ENCODE results near the gene FAIM2. TPM values are rescaled to one million over a fixed set of nuclear protein-coding genes. Genes with fewer than 3 reads are reported as not detected.

The FAIM2 gene
- polyA plus RNA-seq, 3 donors from 2014 or later = 0.77 to 1.8 TPM; not detected in 1

DNA sequence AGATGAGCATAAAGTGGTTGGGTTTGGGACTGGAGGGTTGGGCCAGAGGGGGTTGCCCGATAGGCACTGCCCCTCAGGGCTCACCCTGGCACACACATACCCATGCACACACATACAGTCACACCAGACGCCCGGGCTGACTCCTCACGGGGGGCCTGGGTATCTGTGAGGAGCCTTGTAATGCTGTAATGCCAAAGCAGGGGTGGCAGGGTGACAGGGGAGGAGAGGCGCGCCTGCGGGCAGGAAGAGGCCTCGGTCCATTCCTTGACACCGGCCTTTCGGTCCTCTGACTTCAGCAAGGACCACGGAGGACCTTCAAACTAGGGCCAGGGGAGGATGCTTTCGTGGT lies 375 bp downstream of the FAIM2 start:
- Mint-ChIP-seq H3K4me1 (peaks cover 10 to 11% of the 10 kb centered on the region in 2 donors), H3K36me3 (no peaks in the 10 kb centered on the region), H3K9me3 (no peaks in the 10 kb centered on the region), H3K4me3 (peak overlapping the region; percentile 70 to 82 (median 77)), H3K27me3 (ENCODE audit: low read depth in 3 of 3) (peaks cover 0 to 5% (median 2%) of the 10 kb centered on the region in 3 donors), H3K27ac (peak overlapping the region in 3 of 6 donors; percentile 35 to 74 (median 41))
- no peak for DNase-seq

DNA sequence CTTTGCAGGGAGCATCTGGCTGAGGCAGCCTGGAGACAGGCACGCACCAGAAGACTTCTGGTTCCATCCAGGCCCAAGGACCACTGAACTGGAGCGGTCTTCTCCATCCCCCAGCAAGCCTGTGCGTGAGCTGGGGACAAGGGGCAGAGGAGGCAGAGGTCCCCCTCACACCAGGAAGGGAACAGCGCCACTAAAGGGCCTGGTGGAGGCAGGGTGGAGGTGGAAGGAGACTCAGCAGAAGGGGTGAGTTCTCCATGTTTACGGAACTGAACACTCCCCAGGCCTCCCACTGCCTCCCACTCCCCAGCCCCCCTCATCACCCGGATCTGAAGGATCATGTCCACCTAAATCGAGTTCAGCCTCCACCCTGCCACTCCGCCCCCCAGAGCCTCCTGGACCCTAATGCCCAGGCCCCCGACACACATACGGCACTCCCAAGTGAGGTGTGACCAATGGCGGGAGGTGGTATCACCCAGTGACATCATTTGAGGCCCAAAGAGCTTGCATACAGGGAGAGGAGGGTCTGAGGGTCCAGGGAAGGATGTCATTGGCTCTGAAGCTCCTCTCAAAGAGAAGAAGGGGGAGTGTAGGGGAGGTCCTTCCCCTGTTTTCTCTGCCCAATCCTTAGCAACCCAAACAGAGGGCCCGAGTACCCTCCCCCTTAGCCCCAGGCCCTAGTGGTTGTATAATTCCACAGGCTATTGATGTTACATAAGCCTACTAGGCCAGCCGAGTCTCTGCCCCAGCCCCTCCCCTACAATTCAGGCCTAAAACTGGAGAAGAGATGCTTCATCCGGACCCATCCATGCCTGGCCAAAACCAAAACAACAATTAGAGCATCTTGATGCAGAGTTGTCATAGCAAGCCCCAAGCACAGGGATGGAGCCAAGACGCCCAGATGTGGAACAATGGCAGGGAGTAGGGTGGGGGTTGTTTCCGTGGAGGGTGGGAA lies 1.0 kb downstream of the FAIM2 start:
- Mint-ChIP-seq H3K9me3 (no peaks in the 10 kb centered on the region), H3K4me3 (peak overlapping the region; percentile 70 to 82 (median 77)), H3K4me1 (peaks cover 10 to 11% of the 10 kb centered on the region in 2 donors), H3K36me3 (no peaks in the 10 kb centered on the region), H3K27ac (peak overlapping the region in 2 of 6 donors; percentile 41 to 74), H3K27me3 (ENCODE audit: low read depth in 3 of 3) (peaks cover 2 to 5% (median 3%) of the 10 kb centered on the region in 3 donors)
- no peak for DNase-seq

DNA sequence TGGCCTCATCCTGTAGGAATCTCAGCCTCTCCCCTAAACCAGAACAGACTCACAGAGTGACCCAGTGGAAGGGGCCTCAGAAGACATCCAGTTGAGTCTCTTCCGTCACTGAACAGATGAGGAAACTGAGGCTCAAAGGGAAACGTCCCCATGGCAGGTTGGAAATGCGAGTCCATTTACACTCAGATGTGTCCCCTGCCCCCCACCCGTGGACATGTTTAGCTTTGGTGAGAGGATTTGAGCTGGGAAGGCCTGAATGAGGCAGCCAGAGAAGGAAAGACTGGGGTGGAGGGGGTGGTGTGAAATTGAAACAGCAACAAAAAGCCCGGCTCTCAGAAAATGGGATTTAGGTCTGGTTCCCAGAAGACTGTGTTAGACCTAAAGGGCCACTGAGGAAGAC lies 1.7 kb downstream of the FAIM2 start:
- Mint-ChIP-seq H3K27me3 (ENCODE audit: low read depth in 3 of 3) (peaks cover 2 to 5% (median 3%) of the 10 kb centered on the region in 3 donors), H3K4me3 (no peak overlapping the region)

DNA sequence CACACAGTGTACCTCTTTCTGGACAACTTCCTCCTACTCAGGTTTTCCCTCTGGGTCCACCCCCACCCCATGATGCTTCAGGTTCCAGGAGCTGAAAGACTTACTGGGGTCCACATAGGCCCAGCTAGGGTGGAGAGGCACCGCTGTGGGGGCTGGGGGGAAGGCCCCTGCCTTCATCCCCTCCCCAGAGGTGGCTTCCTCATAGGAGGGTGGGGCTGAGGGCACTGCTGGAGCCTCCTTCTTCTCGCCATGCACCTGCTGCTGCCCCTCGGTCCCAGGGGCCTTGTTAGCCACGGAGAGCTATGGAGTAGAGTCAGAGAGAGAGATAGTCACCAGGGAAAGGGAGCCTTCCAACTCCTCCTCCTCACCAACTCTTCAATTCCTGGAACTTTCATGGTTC lies 2.7 kb downstream of the FAIM2 start:
- Mint-ChIP-seq H3K4me3 (no peak overlapping the region), H3K36me3 (no peaks in the 10 kb centered on the region), H3K9me3 (no peaks in the 10 kb centered on the region), H3K4me1 (peaks cover 10 to 11% of the 10 kb centered on the region in 2 donors), H3K27ac (peak overlapping the region in 1 of 6 donors; percentile 2), H3K27me3 (ENCODE audit: low read depth in 3 of 3) (peaks cover 2 to 6% (median 5%) of the 10 kb centered on the region in 3 donors)
- no peak for DNase-seq

More for the DNA sequence above, 1.7 kb downstream of the FAIM2 start:
- no peaks in the 10 kb centered on the region for H3K9me3 Mint-ChIP-seq
- H3K4me1 Mint-ChIP-seq = peaks cover 10 to 11% of the 10 kb centered on the region in 2 donors
- no peaks in the 10 kb centered on the region for H3K36me3 Mint-ChIP-seq
- no peak overlapping the region for H3K27ac Mint-ChIP-seq
- DNase-seq = no peak

DNA sequence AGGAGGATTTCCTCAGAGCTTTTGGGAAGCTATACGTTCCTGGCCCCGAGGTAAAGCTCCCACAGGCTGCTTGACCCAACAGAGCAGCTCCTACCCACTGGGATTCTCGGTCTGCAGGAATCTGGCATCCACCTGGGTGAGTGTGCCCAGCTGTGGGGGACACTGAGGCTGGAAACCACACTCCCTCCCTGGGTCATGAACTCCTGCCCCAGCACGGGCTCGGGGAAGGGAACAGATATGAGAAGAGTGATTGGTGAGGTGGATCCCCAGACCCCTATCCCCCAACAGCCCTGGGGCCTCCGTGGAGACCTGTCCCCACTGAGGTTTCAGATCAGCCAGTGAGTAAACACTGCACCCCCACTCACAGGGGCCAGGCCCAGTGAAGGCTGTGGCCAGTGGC lies 3.3 kb downstream of the FAIM2 start:
- Mint-ChIP-seq H3K27me3 (ENCODE audit: low read depth in 3 of 3) (peaks cover 0 to 6% (median 5%) of the 10 kb centered on the region in 3 donors), H3K27ac (no peak overlapping the region), H3K36me3 (no peaks in the 10 kb centered on the region), H3K4me3 (no peak overlapping the region), H3K9me3 (no peaks in the 10 kb centered on the region), H3K4me1 (peaks cover 10 to 11% of the 10 kb centered on the region in 2 donors)
- no peak for DNase-seq

DNA sequence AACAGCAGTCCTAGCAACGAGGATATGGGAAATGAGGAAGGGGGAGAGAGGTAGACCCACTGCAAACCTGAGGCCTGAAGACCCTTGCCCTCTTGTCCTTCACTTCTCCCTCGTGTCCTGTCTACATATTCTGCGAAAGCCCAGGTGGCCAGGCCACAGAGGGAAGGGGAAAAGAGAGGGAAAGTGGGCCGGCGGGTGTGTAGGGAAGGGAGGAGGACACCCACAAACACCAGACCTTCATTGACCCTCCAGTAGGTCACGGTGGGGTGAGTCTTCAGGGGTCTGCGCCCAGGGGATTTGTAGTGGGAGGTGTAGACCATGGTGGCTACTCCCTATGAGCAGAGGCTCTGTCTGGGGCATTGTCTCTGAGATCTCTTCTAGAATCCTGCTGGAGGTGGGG lies 3.8 kb downstream of the FAIM2 start:
- peaks cover 0 to 6% (median 5%) of the 10 kb centered on the region in 3 donors for H3K27me3 Mint-ChIP-seq (ENCODE audit: low read depth in 3 of 3)

DNA sequence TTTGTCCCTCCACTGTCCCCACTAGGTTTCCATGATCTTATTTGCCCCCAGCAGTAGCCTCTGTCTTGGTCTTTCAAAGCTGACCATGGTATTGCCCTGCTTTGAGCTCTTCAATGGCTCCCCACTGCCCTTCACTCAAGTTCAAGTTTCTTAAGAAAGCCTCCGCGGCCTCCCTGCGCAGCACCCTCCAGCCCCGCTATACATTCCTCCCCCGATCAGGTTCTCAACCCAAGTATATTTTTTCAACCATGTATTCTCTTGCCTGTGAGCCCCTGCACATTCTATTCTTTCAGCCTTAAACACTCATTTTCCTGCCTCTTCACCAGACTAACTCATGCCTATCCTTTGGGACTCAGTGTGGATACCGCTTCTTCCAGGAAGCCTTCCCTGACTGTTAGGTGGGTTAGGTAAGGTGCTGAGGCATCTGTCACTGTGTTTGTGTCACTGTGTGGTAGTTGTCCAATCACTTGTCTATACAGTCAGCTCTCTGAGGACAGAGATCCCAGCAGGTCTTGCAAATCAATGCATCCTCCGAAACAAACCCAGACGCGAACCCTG lies 4.3 kb downstream of the FAIM2 start:
- Mint-ChIP-seq H3K4me1 (peaks cover 5 to 7% of the 10 kb centered on the region in 2 donors), H3K27ac (no peak overlapping the region), H3K27me3 (ENCODE audit: low read depth in 3 of 3) (peaks cover 0 to 6% (median 5%) of the 10 kb centered on the region in 3 donors), H3K4me3 (no peak overlapping the region), H3K9me3 (no peaks in the 10 kb centered on the region), H3K36me3 (no peaks in the 10 kb centered on the region)
- DNase-seq = no peak

More for the DNA sequence above, 3.8 kb downstream of the FAIM2 start:
- Mint-ChIP-seq H3K9me3 (no peaks in the 10 kb centered on the region), H3K4me1 (peaks cover 10 to 11% of the 10 kb centered on the region in 2 donors), H3K36me3 (no peaks in the 10 kb centered on the region), H3K4me3 (no peak overlapping the region), H3K27ac (no peak overlapping the region)
- DNase-seq = no peak

DNA sequence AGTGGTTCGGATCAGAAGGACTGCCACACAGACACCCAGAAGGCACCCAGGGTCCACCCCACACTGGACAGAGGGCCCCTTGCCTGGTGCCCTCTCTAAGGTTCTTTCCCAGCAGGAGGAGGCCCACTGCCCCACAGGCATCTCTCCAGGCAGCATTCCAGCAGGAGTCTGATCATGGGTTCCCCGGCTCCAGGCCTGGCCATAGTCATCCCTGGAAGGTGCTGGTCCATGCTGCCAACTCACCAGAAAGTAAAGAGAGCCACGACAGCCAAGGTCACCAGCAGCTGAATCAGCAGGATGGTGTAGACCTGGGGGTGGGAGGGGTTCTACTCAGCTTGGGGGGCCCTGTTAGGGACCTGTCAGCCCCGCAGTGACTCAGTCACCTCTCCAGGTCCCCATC lies 6.4 kb downstream of the FAIM2 start:
- DNase-seq = no peak
- H3K4me3 Mint-ChIP-seq = no peak overlapping the region
- H3K27ac Mint-ChIP-seq = no peak overlapping the region
- H3K27me3 Mint-ChIP-seq (ENCODE audit: low read depth in 3 of 3) = peaks cover under 1 to 8% (median 2%) of the 10 kb centered on the region in 3 donors
- peaks cover 0 to 2% of the 10 kb centered on the region in 2 donors for H3K4me1 Mint-ChIP-seq
- no peaks in the 10 kb centered on the region for H3K36me3 Mint-ChIP-seq
- no peaks in the 10 kb centered on the region for H3K9me3 Mint-ChIP-seq

DNA sequence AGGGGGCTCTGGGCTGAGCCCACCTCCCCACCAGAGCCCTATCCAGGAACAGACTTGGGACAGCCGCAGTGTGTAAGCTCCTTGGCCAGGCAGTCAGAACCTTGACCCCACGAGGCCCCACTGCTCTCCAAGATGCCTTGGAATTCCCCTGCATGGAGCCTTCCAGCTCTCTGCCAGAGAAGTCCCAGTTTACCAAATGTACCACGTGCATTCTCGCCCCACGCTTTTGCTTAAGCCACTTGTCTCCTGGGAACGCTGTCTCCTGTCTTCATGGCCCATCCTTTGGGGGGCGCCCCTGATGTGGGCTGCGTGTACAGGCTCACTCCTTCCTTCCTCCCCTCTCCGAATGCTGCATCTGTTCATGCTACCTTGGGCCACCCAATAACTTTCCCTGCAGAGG lies 7.9 kb downstream of the FAIM2 start:
- no peaks in the 10 kb centered on the region for H3K4me1 Mint-ChIP-seq
- H3K4me3 Mint-ChIP-seq = no peak overlapping the region
- H3K36me3 Mint-ChIP-seq = no peaks in the 10 kb centered on the region
- DNase-seq = no peak
- no peaks in the 10 kb centered on the region for H3K9me3 Mint-ChIP-seq
- H3K27me3 Mint-ChIP-seq (ENCODE audit: low read depth in 3 of 3) = peaks cover 2 to 10% (median 2%) of the 10 kb centered on the region in 3 donors
- no peak overlapping the region for H3K27ac Mint-ChIP-seq

DNA sequence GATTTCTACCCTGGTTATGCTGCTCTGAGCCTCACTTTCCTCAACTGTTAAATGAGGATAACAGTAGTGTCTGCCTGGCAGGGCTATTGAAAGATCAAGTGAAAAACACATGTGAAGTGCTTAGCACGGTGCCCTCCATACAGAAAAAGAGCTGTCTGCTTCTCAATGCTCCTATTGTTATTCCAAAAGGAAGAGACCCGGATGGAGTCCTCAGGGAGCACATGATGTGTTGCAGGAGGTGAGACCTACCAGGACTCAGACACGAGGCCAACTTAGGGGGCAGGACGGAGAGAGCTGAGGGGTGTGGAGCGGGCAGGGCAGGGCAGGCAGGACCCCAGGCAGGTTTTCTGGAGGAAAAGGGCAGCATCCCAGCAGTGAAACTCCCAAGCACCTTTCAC lies 8.9 kb downstream of the FAIM2 start:
- Mint-ChIP-seq H3K36me3 (no peaks in the 10 kb centered on the region), H3K4me1 (no peaks in the 10 kb centered on the region), H3K27me3 (ENCODE audit: low read depth in 3 of 3) (peaks cover 2 to 10% (median 2%) of the 10 kb centered on the region in 3 donors), H3K4me3 (no peak overlapping the region), H3K27ac (no peak overlapping the region), H3K9me3 (no peaks in the 10 kb centered on the region)
- no peak for DNase-seq

DNA sequence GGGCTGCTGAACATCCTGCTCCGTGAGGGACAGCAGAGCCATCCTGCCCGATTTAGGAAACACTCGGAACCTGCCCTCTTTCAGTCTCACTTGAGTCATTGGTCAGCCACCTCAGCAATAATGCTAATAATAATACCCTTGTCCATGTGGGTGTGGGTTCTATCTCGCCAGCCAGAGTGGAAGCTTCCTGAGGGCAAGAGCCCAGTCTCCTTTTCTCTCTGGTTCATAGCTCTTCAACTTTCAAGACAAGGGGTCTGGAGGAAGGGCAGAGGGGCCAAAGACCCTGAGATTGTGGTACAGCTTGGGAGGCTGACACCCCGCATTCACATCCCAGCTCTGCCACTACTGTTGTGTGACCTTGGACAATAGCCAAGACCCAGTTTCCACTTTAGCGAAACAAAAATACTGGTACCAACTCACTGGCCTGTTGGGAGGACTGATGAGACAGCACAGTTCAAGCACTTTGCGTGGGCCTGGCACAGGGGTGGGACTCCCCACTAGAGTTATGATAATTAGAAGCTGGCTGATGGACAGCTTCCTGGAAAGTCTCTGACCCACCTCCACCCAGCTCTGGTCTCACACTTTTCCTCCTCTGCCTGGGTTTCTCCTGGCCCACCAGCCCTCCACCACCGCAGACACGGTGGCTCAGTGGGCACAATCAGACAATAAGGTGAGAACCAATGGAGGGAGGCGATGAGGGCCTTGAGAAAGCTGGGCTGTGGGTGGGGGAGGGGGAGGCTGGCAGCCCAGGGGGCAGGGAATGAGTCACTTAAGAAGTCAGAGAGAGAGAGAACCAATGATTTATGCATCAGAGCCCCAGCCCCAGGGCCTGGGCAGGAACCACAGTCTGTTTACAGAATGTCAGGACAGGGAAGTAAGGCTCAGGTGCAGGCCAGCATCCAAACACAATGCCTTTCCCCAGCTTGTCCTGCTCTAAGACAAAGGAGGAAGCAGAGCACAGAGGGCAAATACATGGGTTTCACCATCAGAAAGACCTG lies 9.6 kb downstream of the FAIM2 start:
- Mint-ChIP-seq H3K27me3 (ENCODE audit: low read depth in 3 of 3) (peaks cover 0 to 10% (median 2%) of the 10 kb centered on the region in 3 donors), H3K27ac (no peak overlapping the region), H3K9me3 (no peaks in the 10 kb centered on the region), H3K4me3 (no peak overlapping the region), H3K36me3 (no peaks in the 10 kb centered on the region), H3K4me1 (no peaks in the 10 kb centered on the region)
- DNase-seq = no peak

DNA sequence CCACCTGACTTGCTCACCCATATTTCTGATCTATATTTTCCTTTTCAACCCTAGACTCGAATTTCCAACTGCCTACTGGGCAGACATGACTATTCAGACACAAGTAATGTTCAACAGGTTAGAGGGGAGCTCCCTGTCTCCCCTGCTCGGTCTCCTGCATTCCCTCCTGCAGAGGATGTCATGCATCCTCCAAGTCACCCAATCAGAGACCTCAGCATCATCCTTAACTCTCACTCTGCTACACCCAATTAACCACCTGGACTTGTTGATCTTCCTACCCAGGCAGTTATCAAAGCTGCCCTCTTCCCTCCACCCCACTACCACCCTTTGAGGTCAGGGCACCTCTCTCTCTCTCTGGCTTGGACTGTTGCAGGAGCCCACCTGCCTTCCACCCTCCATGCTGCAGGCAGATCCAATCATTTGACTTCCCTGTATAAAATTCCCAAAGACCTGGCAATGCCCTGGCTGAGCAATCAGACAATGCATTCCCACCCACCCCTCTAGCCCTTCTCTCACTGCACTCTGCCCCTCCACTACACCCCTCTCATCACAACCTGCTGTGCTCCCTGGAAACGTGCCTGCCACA lies 10.9 kb downstream of the FAIM2 start:
- Mint-ChIP-seq H3K4me3 (no peak overlapping the region), H3K9me3 (no peaks in the 10 kb centered on the region), H3K27me3 (ENCODE audit: low read depth in 3 of 3) (peaks cover 0 to 9% (median 4%) of the 10 kb centered on the region in 3 donors), H3K36me3 (no peaks in the 10 kb centered on the region), H3K4me1 (no peaks in the 10 kb centered on the region), H3K27ac (no peak overlapping the region)
- DNase-seq = no peak

DNA sequence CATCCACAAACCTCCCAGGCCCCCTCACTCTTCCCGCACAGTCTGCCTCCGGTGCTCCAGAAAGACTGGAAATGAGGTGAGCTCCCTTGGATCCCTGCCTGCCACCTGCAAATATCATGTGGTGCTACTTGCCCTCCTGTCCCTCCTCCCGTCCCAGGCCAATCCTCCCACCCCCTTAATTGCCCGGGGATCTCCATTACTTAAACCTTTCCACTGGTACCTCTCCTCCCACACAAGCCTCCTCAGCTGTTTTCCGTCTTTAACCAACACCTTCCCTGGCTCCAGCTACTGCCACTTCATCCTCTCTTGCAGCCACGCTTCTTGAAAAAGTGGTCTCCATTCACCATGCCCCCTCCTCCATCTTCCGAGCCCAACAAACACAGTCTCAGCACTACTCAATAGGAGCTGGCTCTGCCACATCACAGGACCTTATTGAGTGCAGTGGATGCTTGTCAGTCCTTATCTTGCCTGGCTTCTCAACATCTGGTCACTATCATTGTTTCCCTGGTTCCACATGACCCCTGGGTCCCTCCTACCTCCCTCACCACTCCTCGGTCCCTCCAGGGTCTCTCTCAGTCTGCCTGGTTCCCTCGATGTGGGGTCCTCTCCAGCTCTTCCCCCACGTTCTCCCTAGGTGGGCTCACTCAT lies 11.5 kb downstream of the FAIM2 start:
- Mint-ChIP-seq H3K36me3 (no peaks in the 10 kb centered on the region), H3K9me3 (no peaks in the 10 kb centered on the region), H3K4me1 (no peaks in the 10 kb centered on the region), H3K27ac (no peak overlapping the region), H3K4me3 (no peak overlapping the region), H3K27me3 (ENCODE audit: low read depth in 3 of 3) (peaks cover 0 to 9% (median 4%) of the 10 kb centered on the region in 3 donors)
- no peak for DNase-seq
